HUES64 (cell line): ENCODE measurements around the gene HS1BP3.

ENCODE experiments used
- H3K27ac ChIP-seq: 2 replicates; pipeline ENCODE4 v1.7.0; 2013; ENCODE audit warnings: low read depth, low read length, inconsistent platforms
- H3K27me3 ChIP-seq: 2 replicates; pipeline ENCODE4 v1.6.1; 2013; ENCODE audit warnings: mild to moderate bottlenecking, low read length; ENCODE audit not compliant: insufficient read depth
- H3K36me3 ChIP-seq: 2 replicates; pipeline ENCODE4 v1.6.1; 2013; ENCODE audit warnings: mild to moderate bottlenecking, low read length; ENCODE audit not compliant: insufficient read depth
- H3K4me1 ChIP-seq: 2 replicates; pipeline ENCODE4 v1.6.1; 2013; ENCODE audit warnings: mild to moderate bottlenecking, low read length, moderate library complexity; ENCODE audit not compliant: insufficient read depth
- H3K4me3 ChIP-seq: 2 replicates; pipeline ENCODE4 v1.5.1; 2013; ENCODE audit warnings: mild to moderate bottlenecking, low read length, moderate library complexity
- H3K9ac ChIP-seq: 2 replicates; pipeline ENCODE4 v1.6.1; 2013; ENCODE audit warnings: mild to moderate bottlenecking, low read depth, low read length
- H3K9me3 ChIP-seq: 2 replicates; pipeline ENCODE4 v1.6.1; 2013; ENCODE audit warnings: low read depth, low read length; ENCODE audit not compliant: insufficient read depth
- WGBS: fragments of 150-250, 120-280 bp; methylation state at CpG from one replicate; pipeline ENCODE4 v1.1.7; 2013; ENCODE audit warnings: missing lambda C conversion rate; 5-methylcytosine and 5-hydroxymethylcytosine counted together

Gene HS1BP3

GRCh38 chr2:20594048-20594750 is 56.7 kb downstream of the HS1BP3 start:
- 92% methylated on average over 6 of the region's 6 CpGs for WGBS
- Histone ChIP-seq H3K4me1 (peaks cover 5% of the 10 kb centered on the region; the same call in 1 of the 2 replicates), H3K27ac (no peak overlapping the region)

GRCh38 chr2:20593072-20594034 is 57.5 kb downstream of the HS1BP3 start:
- Histone ChIP-seq H3K27me3 (no peaks in the 10 kb centered on the region), H3K36me3 (no peaks in the 10 kb centered on the region), H3K9me3 (no peaks in the 10 kb centered on the region), H3K27ac (no peak overlapping the region), H3K4me1 (peaks cover 5% of the 10 kb centered on the region; the same call in 1 of the 2 replicates), H3K4me3 (no peak overlapping the region), H3K9ac (no peak overlapping the region)
- WGBS: 92% methylated on average over 17 of the region's 18 CpGs

More at GRCh38 chr2:20594048-20594750, 56.7 kb downstream of the HS1BP3 start:
- no peaks in the 10 kb centered on the region for H3K36me3 ChIP-seq
- H3K27me3 ChIP-seq: no peaks in the 10 kb centered on the region
- H3K9ac ChIP-seq: no peak overlapping the region
- H3K4me3 ChIP-seq: no peak overlapping the region
- no peaks in the 10 kb centered on the region for H3K9me3 ChIP-seq

GRCh38 chr2:20592106-20593071 is 58.5 kb downstream of the HS1BP3 start:
- Histone ChIP-seq H3K9me3 (no peaks in the 10 kb centered on the region), H3K9ac (no peak overlapping the region), H3K36me3 (no peaks in the 10 kb centered on the region), H3K4me3 (no peak overlapping the region), H3K27ac (no peak overlapping the region), H3K27me3 (no peaks in the 10 kb centered on the region), H3K4me1 (peaks cover 5% of the 10 kb centered on the region; the same call in 1 of the 2 replicates)
- 80% methylated on average over 22 of the region's 22 CpGs for WGBS

DNA sequence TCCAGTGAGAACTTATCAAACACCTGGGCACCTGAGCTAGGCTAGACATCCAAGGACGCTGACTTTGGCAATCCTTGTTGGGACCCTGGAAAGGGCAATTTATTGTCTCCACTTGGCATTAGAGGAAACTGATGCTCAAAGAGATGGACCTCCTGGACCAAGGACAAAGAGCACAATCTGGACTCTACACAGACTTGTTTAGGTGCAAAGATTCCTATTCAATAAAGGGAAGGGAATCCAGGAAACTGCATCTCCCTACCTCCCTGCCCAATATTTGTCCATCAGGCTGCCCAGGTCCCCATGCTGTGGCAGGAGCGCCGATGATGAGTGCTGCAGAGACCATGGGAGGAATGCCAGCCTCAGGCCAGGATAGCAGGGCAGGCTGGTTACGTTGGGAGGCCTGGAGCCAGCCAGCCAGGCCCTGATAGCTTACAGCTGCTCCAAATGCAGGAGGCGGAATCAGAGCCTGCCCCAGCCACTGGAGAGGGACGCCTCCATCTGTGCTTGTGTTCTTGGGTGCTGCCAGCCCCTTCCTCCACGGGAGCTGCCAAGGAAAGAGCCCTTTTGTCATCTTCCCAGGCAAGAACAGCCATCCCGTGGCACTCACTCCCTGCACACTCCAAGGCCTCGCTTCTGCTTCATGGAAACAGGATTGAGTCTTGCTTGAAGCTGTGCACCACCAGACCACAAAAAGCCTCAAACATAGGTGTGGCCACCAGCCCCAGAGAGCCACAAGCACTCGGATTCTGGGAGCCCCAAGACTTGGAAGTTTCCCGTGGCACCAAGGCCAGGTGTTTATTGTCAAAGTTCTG is 60.0 kb downstream of the HS1BP3 start:
- Histone ChIP-seq H3K27me3 (no peaks in the 10 kb centered on the region), H3K9me3 (no peaks in the 10 kb centered on the region), H3K4me1 (peaks cover 5% of the 10 kb centered on the region; the same call in 1 of the 2 replicates), H3K9ac (no peak overlapping the region), H3K4me3 (no peak overlapping the region), H3K36me3 (no peaks in the 10 kb centered on the region), H3K27ac (no peak overlapping the region)
- 94% methylated on average over 11 of the region's 11 CpGs for WGBS

GRCh38 chr2:20589975-20590703 is 60.8 kb downstream of the HS1BP3 start:
- Histone ChIP-seq H3K4me1 (peaks cover 4% of the 10 kb centered on the region), H3K27ac (no peak overlapping the region)
- WGBS: 85% methylated on average over 14 of the region's 14 CpGs

DNA sequence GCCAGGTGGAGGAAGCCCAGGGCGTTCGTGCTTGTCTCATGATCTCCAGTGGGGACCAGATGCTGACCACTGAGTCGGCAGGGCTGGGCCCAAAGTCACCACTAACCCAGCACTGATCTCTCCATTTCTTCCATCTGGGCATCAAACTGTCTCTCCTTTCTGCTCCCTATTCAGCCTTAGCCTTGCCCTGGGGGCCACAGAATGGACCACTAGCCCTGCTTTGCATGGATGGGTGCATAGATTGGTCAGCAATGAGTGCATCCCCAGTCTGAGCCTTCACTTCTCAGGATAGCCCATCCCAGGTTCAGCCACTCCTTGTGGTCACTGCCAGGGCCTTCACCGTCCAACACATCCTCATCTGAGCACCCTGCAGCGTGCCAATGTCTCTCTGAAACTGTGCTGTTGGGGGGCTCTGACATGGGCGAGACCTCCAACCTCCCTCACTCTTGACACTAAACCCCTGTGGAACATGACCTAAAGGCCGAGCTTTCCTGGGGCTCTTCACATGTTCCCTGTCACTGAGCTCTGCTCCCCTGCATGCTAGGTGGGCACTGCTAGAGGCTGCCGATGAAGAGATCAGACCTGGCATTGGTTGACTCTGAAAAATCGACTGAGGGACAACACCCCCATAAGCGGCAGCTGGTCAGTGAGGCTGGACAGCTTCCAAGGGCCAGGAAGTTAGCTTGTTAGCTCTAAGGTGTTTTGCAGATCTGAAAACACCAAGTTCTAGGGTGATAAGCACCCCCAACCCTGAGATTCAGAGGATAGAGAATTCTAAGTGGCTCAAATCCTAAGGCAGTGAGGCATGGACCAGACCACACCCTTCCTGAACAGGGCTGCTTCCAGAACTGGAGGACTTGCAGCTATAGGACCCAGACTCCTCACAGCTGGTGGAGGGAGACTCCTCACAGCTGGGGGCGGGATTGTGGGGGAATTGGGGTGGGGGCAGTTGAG is 61.7 kb downstream of the HS1BP3 start:
- H3K9me3 ChIP-seq: no peaks in the 10 kb centered on the region
- no peak overlapping the region for H3K4me3 ChIP-seq
- H3K27ac ChIP-seq: no peak overlapping the region
- H3K36me3 ChIP-seq: no peaks in the 10 kb centered on the region
- 87% methylated on average over 11 of the region's 11 CpGs for WGBS
- no peak overlapping the region for H3K9ac ChIP-seq
- peaks cover 14% of the 10 kb centered on the region for H3K4me1 ChIP-seq
- H3K27me3 ChIP-seq: no peaks in the 10 kb centered on the region

More at GRCh38 chr2:20589975-20590703, 60.8 kb downstream of the HS1BP3 start:
- no peaks in the 10 kb centered on the region for H3K36me3 ChIP-seq
- no peak overlapping the region for H3K4me3 ChIP-seq
- H3K9me3 ChIP-seq: no peaks in the 10 kb centered on the region
- no peak overlapping the region for H3K9ac ChIP-seq
- no peaks in the 10 kb centered on the region for H3K27me3 ChIP-seq

GRCh38 chr2:20585710-20586594 is 64.9 kb downstream of the HS1BP3 start:
- H3K27ac ChIP-seq: no peak overlapping the region
- H3K36me3 ChIP-seq: no peaks in the 10 kb centered on the region
- H3K4me3 ChIP-seq: no peak overlapping the region
- H3K27me3 ChIP-seq: no peaks in the 10 kb centered on the region
- H3K4me1 ChIP-seq: peaks cover 18% of the 10 kb centered on the region
- H3K9me3 ChIP-seq: peaks cover 4% of the 10 kb centered on the region
- H3K9ac ChIP-seq: no peak overlapping the region
- WGBS: 95% methylated on average over 22 of the region's 22 CpGs

- H3K27me3 ChIP-seq: no peaks in the 10 kb centered on the region
- H3K4me3 ChIP-seq: no peak overlapping the region
- WGBS: 89% methylated on average over 5 of the region's 5 CpGs
- H3K9me3 ChIP-seq: peaks cover 4% of the 10 kb centered on the region
- peaks cover 18% of the 10 kb centered on the region for H3K4me1 ChIP-seq
- no peak overlapping the region for H3K27ac ChIP-seq
- no peak overlapping the region for H3K9ac ChIP-seq
- H3K36me3 ChIP-seq: no peaks in the 10 kb centered on the region
Observed at GRCh38 chr2:20585359-20585709, 65.6 kb downstream of the HS1BP3 start.
